ENCODE results near the gene AAR2. TPM values are rescaled to one million over a fixed set of nuclear protein-coding genes. Genes with fewer than 3 reads are reported as not detected.

Gene AAR2
- total RNA-seq, 1 experiment from 2014 or later, result 22.5 TPM

GRCh38 chr20:36208257-36208656 is 28.0 kb upstream of the AAR2 start:
- H3K27ac Mint-ChIP-seq, result no peak overlapping the region

GRCh38 chr20:36210436-36211021 is 25.7 kb upstream of the AAR2 start:
- ATAC-seq (no peak), DNase-seq (ENCODE audit: low spot score) (no peak)
- Mint-ChIP-seq H3K9me3 (no peaks in the 10 kb centered on the region), H3K27me3 (ENCODE audit: low read depth) (no peaks in the 10 kb centered on the region), H3K4me1 (no peaks in the 10 kb centered on the region), H3K27ac (no peak overlapping the region; the same call in 1 of the 2 replicates), H3K4me3 (no peak overlapping the region), H3K36me3 (no peaks in the 10 kb centered on the region)
- ChIA-PET POLR2A (no interaction called here), CTCF (interaction anchor here (0.9 to 4.4 kb wide), 7 partner anchors 8 to 229 kb away, joined by 3 to 32 read pairs (median 8); no protein-coding TSS in a partner anchor)
- no peak for TF ChIP-seq NR1H2 (CRISPR knock-in tag; IDR thresholded peaks at IDR 0.05)
- no peak for TF ChIP-seq TEAD1 (CRISPR knock-in tag; IDR thresholded peaks at IDR 0.05)
- TF ChIP-seq MXD4 (CRISPR knock-in tag; IDR thresholded peaks at IDR 0.05; ENCODE audit: borderline replicate concordance), result no peak
- no peak for TF ChIP-seq ZNF512 (CRISPR knock-in tag; IDR thresholded peaks at IDR 0.05; ENCODE audit: borderline replicate concordance)
- no peak for TF ChIP-seq ELF4 (CRISPR knock-in tag; IDR thresholded peaks at IDR 0.05; ENCODE audit: low read depth)
- TF ChIP-seq GABPB1 (CRISPR knock-in tag; IDR thresholded peaks at IDR 0.05), result no peak
- no peak for TF ChIP-seq SP1 (CRISPR knock-in tag; conservative IDR thresholded peaks at IDR 0.05)
- no peak for TF ChIP-seq E2F5 (CRISPR knock-in tag; IDR thresholded peaks at IDR 0.05)
- no peak for TF ChIP-seq MYBL2 (CRISPR knock-in tag; IDR thresholded peaks at IDR 0.05)
- no peak for TF ChIP-seq CDX4 (CRISPR knock-in tag; IDR thresholded peaks at IDR 0.05; ENCODE audit: borderline replicate concordance)
- TF ChIP-seq ATF1 (CRISPR knock-in tag; IDR thresholded peaks at IDR 0.05), result no peak
- no peak for TF ChIP-seq PREB (CRISPR knock-in tag; IDR thresholded peaks at IDR 0.05; ENCODE audit: borderline replicate concordance)
- no peak for TF ChIP-seq ZNF425 (CRISPR knock-in tag; conservative IDR thresholded peaks at IDR 0.05)

More at GRCh38 chr20:36208257-36208656, 28.0 kb upstream of the AAR2 start:
- CTCF ChIA-PET, result interaction anchor here (1.5 to 3.6 kb wide), 2 partner anchors 9 to 191 kb away, joined by 8 to 15 read pairs; no protein-coding TSS in a partner anchor
- ATAC-seq (no peak), DNase-seq (ENCODE audit: low spot score) (no peak)
- Mint-ChIP-seq H3K9me3 (no peaks in the 10 kb centered on the region), H3K4me3 (no peak overlapping the region), H3K4me1 (peaks cover under 1% of the 10 kb centered on the region; the same call in 1 of the 2 replicates), H3K27me3 (ENCODE audit: low read depth) (no peaks in the 10 kb centered on the region), H3K36me3 (no peaks in the 10 kb centered on the region)
- POLR2A ChIA-PET, result no interaction called here
- TF ChIP-seq FOXP4 (CRISPR knock-in tag; IDR thresholded peaks at IDR 0.05), result no peak
